ENCODE measurements around the gene SDF4.

SDF4 gene

GRCh38 chr1:1240822-1241587 is 9.2 kb upstream of the SDF4 start:
- no peak for DNase-seq

- DNase-seq = no peak
These were observed 8.5 kb upstream of the SDF4 start for GRCh38 chr1:1240348-1240732.

DNA sequence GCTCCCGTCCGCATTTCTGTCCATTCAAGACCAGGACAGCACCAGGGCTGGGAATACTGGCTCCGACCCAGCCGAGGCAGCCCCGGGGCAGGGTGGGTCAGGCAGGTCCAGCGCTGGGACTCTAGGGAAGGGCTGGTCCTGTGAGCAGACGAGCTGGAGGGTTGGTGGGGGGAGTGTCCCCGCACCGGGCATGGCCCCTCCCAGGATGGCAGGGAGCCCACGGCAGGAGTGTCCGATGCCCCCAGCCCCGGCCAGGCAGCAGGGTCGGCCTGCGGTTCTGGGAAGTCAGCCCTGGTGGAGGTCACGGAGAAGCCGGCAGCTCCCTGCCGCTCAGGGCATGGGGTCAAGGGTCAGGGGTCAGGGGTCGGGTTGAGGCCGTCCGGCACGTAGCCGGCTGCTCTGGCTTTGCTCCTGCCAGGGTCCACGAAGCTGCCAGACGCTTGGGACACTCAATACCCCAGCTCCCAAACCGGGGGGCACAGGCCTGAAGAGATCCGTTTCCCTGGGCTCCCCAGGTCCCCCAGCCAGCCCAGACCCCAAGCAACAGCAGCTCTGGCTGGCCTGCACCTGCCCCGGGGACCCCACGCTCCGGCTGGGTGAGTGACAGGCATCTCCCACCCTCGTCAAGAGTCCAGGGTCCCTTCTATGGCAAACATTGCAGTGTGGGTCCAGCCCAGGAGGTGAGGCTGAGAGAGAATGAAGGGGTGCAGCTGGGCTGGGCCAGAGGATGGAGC is 8.0 kb upstream of the SDF4 start:
- DNase-seq = no peak

- no peak for DNase-seq
These were observed 7.4 kb upstream of the SDF4 start for GRCh38 chr1:1239227-1239613.

GRCh38 chr1:1238702-1239178 is 6.9 kb upstream of the SDF4 start:
- no peak for DNase-seq

DNA sequence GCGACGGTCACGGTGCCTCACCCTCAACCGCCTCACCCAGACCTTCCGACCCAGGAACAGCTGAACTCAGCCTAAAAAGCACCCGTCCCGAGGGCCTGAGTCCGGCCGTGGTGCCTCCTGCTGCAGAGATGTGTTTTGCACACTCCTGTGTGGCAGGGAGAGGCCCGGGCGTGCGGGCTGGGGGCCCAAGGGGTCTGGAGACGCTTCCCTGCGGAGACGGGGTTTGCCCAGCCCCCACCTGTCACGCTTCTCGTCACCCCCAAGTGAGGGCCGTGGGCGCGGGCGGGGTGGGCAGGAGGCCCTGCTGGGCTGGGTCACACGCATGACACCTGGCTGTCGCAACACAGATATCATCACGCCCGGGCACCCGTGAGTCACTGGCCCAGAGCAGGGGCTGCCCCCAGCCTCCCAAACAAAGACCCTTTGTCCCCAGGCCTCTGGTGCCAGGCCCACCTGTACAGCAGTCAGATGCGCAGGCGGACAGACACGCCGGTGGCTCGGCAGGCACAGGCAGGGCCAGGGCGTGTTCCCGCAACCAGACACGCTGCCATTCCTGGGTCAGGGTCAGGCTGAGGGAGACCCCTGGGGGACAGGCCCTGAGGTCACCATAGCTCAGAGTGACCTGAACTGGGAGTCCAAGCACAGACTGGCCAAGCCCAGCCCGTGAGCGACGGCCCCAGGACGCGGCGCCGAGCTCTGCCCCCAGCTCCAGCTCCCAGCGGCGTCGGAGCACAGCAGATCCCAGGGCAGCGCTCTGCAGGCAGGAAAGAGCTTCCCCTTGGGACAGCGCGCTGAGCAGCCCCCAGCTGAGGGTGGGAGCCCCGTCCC is 6.3 kb upstream of the SDF4 start:
- no peak for DNase-seq

GRCh38 chr1:1236945-1237873 is 5.4 kb upstream of the SDF4 start:
- DNase-seq = no peak

DNA sequence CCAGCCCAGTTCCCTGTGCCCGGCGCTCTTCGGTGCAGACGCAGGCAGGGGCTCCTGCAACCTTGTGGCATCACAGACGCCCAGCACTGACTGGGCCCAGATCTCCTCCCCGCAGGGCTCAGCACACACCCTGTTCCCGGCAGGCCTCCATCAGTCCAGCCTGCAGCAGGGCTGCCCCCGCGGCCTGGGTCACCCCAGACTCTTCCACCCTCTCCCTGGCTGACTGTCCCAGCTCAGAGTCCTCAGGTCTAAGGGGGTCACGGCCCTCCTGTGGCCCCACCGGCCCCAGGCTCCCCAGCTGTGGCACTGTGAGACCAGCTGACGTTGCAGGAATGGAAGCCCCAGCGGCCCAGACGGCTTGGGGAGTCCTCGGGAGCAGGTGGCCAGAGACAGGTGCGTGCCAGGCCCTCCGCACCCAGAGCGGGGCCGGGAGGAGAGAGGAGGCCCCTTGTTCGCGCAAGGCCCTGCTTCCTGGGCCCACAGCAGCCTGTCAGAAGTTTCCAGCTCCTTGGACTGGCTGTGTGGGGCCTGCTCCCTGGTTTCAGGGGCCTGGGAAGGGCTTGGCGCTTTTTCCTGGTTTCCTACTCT is 4.5 kb upstream of the SDF4 start:
- no peak for DNase-seq

DNA sequence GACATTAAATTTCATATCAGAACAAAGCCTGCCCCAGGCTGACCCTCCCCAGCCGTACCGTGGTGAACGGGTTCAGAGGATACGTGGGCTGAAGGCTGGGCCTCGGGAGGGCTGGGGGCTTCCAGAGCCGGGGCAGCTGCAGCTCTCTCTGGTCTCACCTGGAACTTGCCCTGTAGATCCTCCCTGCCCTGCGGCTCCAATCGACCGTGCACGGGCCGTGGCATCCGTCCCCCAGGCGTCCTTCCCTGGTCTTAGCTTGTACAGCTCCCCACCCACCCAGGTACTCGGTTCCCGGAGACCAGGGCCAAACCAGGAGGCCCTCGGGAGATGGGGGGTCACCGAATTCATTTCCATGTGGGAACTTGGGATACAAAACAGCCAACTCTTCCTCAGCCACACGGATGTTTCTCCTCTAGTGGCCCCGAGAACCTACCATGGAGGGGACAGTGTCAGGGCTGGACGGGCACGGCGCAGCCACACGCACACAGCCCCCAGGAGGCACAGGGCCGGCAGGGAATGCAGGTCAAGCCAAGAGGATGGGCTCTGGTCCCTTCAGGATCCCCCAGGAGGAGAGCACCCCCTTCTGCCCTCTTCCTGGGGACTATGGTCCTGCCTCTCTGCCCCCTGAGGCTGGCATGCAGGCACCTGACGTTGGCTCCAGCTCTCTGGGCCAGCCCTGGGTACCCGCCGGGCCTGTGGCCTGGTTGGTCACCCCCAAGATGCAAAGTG is 3.4 kb upstream of the SDF4 start:
- no peak for DNase-seq

DNA sequence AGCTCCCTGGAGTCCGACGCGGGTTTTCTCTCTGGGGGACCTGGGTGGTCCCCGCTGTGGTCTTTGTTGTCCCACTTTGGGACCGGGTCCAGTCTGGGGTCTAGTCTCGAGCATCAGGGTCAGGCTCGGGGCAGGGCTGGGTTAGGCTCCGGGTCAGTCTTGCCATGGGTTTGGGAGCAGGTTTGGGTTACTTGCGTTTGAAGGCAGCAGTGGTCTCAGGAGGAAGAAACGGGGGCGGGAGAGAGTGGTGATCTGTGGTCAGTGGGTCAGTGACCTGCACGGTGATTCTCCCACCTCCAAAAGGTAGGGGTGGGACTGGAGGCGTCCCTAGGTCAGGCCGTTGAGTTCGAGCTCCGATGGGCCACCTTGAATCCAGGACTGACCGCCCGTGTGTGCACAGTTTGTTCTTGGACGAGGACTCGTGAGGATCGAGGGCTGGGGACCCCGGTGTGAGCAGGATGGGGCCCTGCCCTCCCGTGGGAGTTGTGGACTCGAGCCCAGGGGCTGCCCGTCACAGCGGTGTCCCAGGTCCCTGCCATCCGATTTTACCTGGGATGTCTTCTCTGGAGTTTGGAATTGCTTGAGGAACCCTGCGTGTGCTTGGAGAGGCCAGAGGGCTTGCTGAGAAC is 2.5 kb upstream of the SDF4 start:
- no peak for DNase-seq

DNA sequence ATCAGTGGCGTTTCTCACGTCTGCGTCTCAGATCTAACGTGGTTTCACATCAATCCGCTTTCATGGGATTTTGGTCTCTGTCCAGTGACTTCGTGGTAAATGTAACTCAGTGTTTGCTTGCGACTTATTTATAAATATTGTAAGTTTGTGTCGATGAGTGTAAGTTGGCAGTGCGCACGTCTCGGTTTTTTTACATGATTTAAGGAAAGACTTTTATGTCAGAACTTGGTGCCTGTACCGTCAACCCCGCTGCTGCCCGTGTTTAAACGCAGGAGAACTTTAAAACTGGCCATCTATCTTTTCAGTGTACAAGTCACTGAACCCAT is 1.7 kb upstream of the SDF4 start:
- no peak for DNase-seq

- DNase-seq = no peak
These were observed 1.2 kb upstream of the SDF4 start for GRCh38 chr1:1232796-1233566.

DNA sequence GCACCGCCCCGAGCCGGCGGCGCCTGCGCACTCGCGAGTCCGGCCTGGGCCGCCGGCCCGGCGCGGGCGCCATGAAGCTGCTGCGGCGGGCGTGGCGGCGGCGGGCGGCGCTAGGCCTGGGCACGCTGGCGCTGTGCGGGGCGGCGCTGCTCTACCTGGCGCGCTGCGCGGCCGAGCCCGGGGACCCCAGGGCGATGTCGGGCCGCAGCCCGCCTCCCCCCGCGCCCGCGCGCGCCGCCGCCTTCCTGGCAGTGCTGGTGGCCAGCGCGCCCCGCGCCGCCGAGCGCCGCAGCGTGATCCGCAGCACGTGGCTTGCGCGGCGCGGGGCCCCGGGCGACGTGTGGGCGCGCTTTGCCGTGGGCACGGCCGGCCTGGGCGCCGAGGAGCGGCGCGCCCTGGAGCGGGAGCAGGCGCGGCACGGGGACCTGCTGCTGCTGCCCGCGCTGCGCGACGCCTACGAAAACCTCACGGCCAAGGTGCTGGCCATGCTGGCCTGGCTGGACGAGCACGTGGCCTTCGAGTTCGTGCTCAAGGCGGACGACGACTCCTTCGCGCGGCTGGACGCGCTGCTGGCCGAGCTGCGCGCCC is 501 bp upstream of the SDF4 start, which contains the start of gene B3GALT6:
TSS of gene B3GALT6 (plus strand) at position 30 of the 588 bp plus-strand sequence. CDS start at position 72, 42 bp downstream.
- DNase-seq = no peak

DNA sequence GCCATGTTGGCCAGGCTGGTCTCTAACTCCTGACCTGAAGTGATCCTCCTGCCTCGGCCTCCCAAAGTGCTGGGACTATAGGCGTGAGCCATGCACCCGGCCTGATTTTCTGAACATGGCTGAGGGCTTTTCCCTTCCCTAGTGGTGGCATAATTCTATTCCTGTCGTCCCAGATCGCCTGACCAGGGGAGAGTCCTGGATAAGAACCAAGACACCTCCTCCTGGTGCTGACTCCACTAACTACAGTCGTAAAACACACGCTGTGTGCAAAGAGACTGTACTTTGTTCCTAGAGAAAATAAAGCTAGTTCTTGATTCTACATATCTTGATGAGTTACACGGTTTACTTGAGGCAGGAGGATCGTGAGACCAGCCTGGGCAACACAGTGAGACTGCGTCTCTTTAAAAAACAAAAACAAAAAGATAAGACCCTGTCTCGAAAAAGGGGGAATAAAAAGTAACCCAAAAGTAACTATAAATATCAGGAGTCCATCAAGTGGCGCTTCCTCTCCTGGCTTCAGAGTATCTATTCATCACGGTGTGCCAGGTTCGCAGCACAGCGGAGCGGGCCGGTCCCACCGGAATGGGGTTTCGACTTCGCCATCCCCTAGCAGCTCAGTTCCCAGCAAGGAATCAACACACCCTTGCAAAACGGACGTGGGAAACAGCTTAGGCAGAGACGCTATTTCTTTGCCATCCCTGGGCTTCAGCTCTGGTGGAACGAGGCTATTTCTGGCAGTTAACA is 973 bp downstream of the SDF4 start:
- no peak for DNase-seq

GRCh38 chr1:1229770-1230169 is 2.0 kb downstream of the SDF4 start:
- no peak for DNase-seq

- DNase-seq = no peak
These were observed 3.0 kb downstream of the SDF4 start for GRCh38 chr1:1228596-1229321.

- no peak for DNase-seq
These were observed 3.6 kb downstream of the SDF4 start for GRCh38 chr1:1228187-1228586.

DNA sequence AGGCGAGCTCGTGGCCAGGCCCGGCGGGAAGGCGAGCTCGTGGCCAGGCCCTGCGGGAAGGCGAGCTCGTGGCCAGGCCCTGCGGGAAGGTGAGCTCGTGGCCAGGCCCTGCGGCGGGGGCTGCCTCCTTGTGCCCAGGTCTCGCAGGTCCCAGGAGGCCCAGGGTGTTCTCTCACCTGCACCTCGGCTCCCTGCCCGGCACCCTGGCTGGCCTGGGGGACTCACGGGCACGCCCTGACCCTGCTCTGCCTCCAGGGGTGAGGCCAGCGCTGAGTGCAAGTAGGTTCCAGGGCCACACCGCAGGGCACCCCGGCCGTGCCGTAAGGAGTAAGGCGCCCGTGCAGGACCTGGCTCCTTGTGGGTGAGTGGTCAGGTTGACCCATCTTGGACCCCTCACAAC is 4.4 kb downstream of the SDF4 start:
- DNase-seq = no peak

Data from midbrain (tissue), 1 donor.